CD4-positive, CD25-positive, alpha-beta regulatory T cell (primary cell): Measurements from ENCODE around the gene FAM114A2. TPM values are rescaled to one million over a fixed set of nuclear protein-coding genes. Genes with fewer than 3 reads are reported as not detected.
A peak's percentile ranks its signal among the peaks of the same experiment; 100 is the strongest.

Source experiments
- ATAC-seq, 2 donors: fragments of 150-1000 bp; cut with Tn5 transposase; one replicate each; pipeline ENCODE4 v1.10.0; 2021; ENCODE audit warnings: low read depth in 2 of 2, moderate number of reproducible peaks in 2 of 2, moderate library complexity in 1 of 2
- DNase-seq, 3 donors: peaks; one replicate each; pipeline versions ENCODE4 v3.0.0 to v3.0.0-alpha.2; 2012 to 2022; ENCODE audit warnings: mixed read lengths in 1 of 3
- H3K27ac ChIP-seq: one replicate; pipeline ENCODE4 v1.7.0; 2013; ENCODE audit warnings: mild to moderate bottlenecking, low read length; ENCODE audit not compliant: insufficient read depth, poor library complexity, severe bottlenecking
- H3K27me3 ChIP-seq: one replicate; pipeline ENCODE4 v1.7.0; 2013; ENCODE audit warnings: low read length; ENCODE audit not compliant: control insufficient read depth, insufficient read depth
- H3K36me3 ChIP-seq: one replicate; pipeline ENCODE4 v1.7.0; 2013; ENCODE audit warnings: mild to moderate bottlenecking, low read length, moderate library complexity; ENCODE audit not compliant: control insufficient read depth, insufficient read depth
- H3K4me1 ChIP-seq: 2 replicates; pipeline ENCODE4 v1.7.0; 2013; ENCODE audit warnings: mild to moderate bottlenecking, low read length; ENCODE audit not compliant: insufficient read depth, control insufficient read depth, poor library complexity, severe bottlenecking
- H3K4me3 ChIP-seq: one replicate; pipeline ENCODE4 v1.7.0; 2013; ENCODE audit warnings: low read depth, mild to moderate bottlenecking, low read length, moderate library complexity
- H3K9me3 ChIP-seq, 2 experiments: 1 replicate in 1 of 2; 2 replicates in 1 of 2; pipeline ENCODE4 v1.7.0; 2013; ENCODE audit warnings: low read length in 2 of 2, mild to moderate bottlenecking in 1 of 2, moderate library complexity in 1 of 2; ENCODE audit not compliant: control insufficient read depth in 2 of 2
- H3K27ac Mint-ChIP-seq, 3 donors: one replicate each; pipeline ENCODE4 v1.8.0; 2020 to 2022; ENCODE audit warnings: mild to moderate bottlenecking in 3 of 3, mixed read lengths in 3 of 3, moderate library complexity in 2 of 3
- H3K27me3 Mint-ChIP-seq: one replicate; pipeline ENCODE4 v1.8.0; 2022; ENCODE audit warnings: mild to moderate bottlenecking, mixed read lengths
- H3K36me3 Mint-ChIP-seq: one replicate; pipeline ENCODE4 v1.8.0; 2020; ENCODE audit warnings: mixed read lengths
- H3K4me1 Mint-ChIP-seq, 4 donors: one replicate each; pipeline ENCODE4 v1.8.0; 2020 to 2022; ENCODE audit warnings: mixed read lengths in 4 of 4, mild to moderate bottlenecking in 1 of 4
- H3K4me3 Mint-ChIP-seq, 4 donors: one replicate each; pipeline ENCODE4 v1.8.0; 2020 to 2022; ENCODE audit warnings: mild to moderate bottlenecking in 4 of 4, mixed read lengths in 4 of 4, moderate library complexity in 3 of 4
- H3K9me3 Mint-ChIP-seq, 7 donors: one replicate each; pipeline ENCODE4 v1.8.0; 2020 to 2022; ENCODE audit warnings: mixed read lengths in 7 of 7, mild to moderate bottlenecking in 3 of 7, moderate library complexity in 2 of 7
- polyA plus RNA-seq, 4 donors: library from polyadenylated mRNA; unstranded; fragments of 300-500 nt; fragmentation: Illumina TruSeq; gene quantifications; one replicate each; pipeline ENCODE4 v1.2.3, GENCODE V29; 2021
- total RNA-seq: library from RNA; stranded (reverse); gene quantifications from one replicate; pipeline ENCODE4 v1.2.3, GENCODE V29; 2022

The FAM114A2 gene
- total and polyA plus RNA-seq, 5 donors from 2014 or later: 19.1 to 26.6 (median 22.8) TPM

GRCh38 chr5:154060606-154061005 lies 21.9 kb upstream of the FAM114A2 start:
- Mint-ChIP-seq H3K36me3 (peaks cover 2% of the 10 kb centered on the region), H3K27ac (no peak overlapping the region), H3K4me3 (no peak overlapping the region), H3K4me1 (peaks cover 6 to 28% (median 14%) of the 10 kb centered on the region in 4 donors), H3K27me3 (no peaks in the 10 kb centered on the region), H3K9me3 (no peaks in the 10 kb centered on the region)
- no peak overlapping the region for H3K27ac ChIP-seq
- no peak overlapping the region for H3K4me3 ChIP-seq
- ATAC-seq: no peak
- no peaks in the 10 kb centered on the region for H3K9me3 ChIP-seq
- H3K27me3 ChIP-seq: no peaks in the 10 kb centered on the region
- H3K36me3 ChIP-seq: peaks cover 3% of the 10 kb centered on the region
- no peaks in the 10 kb centered on the region for H3K4me1 ChIP-seq
- no peak for DNase-seq

- H3K36me3 Mint-ChIP-seq: peaks cover 8% of the 10 kb centered on the region
- H3K27me3 Mint-ChIP-seq: no peaks in the 10 kb centered on the region
- H3K4me3 Mint-ChIP-seq: no peak overlapping the region
- Histone ChIP-seq H3K36me3 (peaks cover 5% of the 10 kb centered on the region), H3K27ac (no peak overlapping the region), H3K27me3 (no peaks in the 10 kb centered on the region), H3K4me1 (no peaks in the 10 kb centered on the region), H3K9me3 (no peaks in the 10 kb centered on the region), H3K4me3 (no peak overlapping the region)
- peak in 1 of 3 donors; percentile 19 for DNase-seq
- H3K27ac Mint-ChIP-seq: peak overlapping the region in 2 of 3 donors; percentile 32 to 59
- peaks cover 6 to 32% (median 14%) of the 10 kb centered on the region in 4 donors for H3K4me1 Mint-ChIP-seq
- no peak for ATAC-seq
- no peaks in the 10 kb centered on the region for H3K9me3 Mint-ChIP-seq
These were observed 20.9 kb upstream of the FAM114A2 start for GRCh38 chr5:154059583-154059982.

GRCh38 chr5:154059039-154059430 lies 20.3 kb upstream of the FAM114A2 start:
- peak overlapping the region; percentile 52 to 75 (median 74) for H3K27ac Mint-ChIP-seq
- H3K27me3 Mint-ChIP-seq: no peaks in the 10 kb centered on the region
- peaks cover 6 to 34% (median 16%) of the 10 kb centered on the region in 4 donors for H3K4me1 Mint-ChIP-seq
- Histone ChIP-seq H3K9me3 (no peaks in the 10 kb centered on the region), H3K27me3 (no peaks in the 10 kb centered on the region), H3K27ac (no peak overlapping the region), H3K4me3 (no peak overlapping the region), H3K36me3 (peaks cover 9% of the 10 kb centered on the region), H3K4me1 (no peaks in the 10 kb centered on the region)
- H3K9me3 Mint-ChIP-seq: no peaks in the 10 kb centered on the region
- H3K36me3 Mint-ChIP-seq: peaks cover 11% of the 10 kb centered on the region
- ATAC-seq (no peak), DNase-seq (peak in 1 of 3 donors; percentile 38)
- no peak overlapping the region for H3K4me3 Mint-ChIP-seq

- ATAC-seq (no peak), DNase-seq (no peak)
- H3K36me3 ChIP-seq: peaks cover 12% of the 10 kb centered on the region
- H3K27ac ChIP-seq: no peak overlapping the region
- Mint-ChIP-seq H3K27ac (peak overlapping the region; percentile 27 to 75 (median 74)), H3K27me3 (no peaks in the 10 kb centered on the region), H3K9me3 (no peaks in the 10 kb centered on the region), H3K36me3 (peaks cover 15% of the 10 kb centered on the region), H3K4me3 (no peak overlapping the region), H3K4me1 (peaks cover 6 to 39% (median 21%) of the 10 kb centered on the region in 4 donors)
- no peaks in the 10 kb centered on the region for H3K9me3 ChIP-seq
- no peaks in the 10 kb centered on the region for H3K4me1 ChIP-seq
- H3K4me3 ChIP-seq: no peak overlapping the region
- no peaks in the 10 kb centered on the region for H3K27me3 ChIP-seq
These were observed 19.6 kb upstream of the FAM114A2 start for GRCh38 chr5:154058055-154059038.

GRCh38 chr5:154055201-154055600 lies 16.5 kb upstream of the FAM114A2 start:
- no peaks in the 10 kb centered on the region for H3K27me3 ChIP-seq
- no peak overlapping the region for H3K4me3 Mint-ChIP-seq
- ATAC-seq (no peak), DNase-seq (no peak)
- H3K27ac ChIP-seq: no peak overlapping the region
- H3K4me3 ChIP-seq: no peak overlapping the region
- peaks cover 36% of the 10 kb centered on the region for H3K36me3 Mint-ChIP-seq
- peaks cover 12 to 44% (median 34%) of the 10 kb centered on the region in 4 donors for H3K4me1 Mint-ChIP-seq
- H3K9me3 Mint-ChIP-seq: no peaks in the 10 kb centered on the region
- no peaks in the 10 kb centered on the region for H3K27me3 Mint-ChIP-seq
- peaks cover 24% of the 10 kb centered on the region for H3K36me3 ChIP-seq
- no peaks in the 10 kb centered on the region for H3K9me3 ChIP-seq
- no peak overlapping the region for H3K27ac Mint-ChIP-seq
- H3K4me1 ChIP-seq: no peaks in the 10 kb centered on the region

- H3K4me1 Mint-ChIP-seq: peaks cover 16 to 40% (median 34%) of the 10 kb centered on the region in 4 donors
- Histone ChIP-seq H3K9me3 (no peaks in the 10 kb centered on the region), H3K4me3 (no peak overlapping the region), H3K27me3 (no peaks in the 10 kb centered on the region), H3K4me1 (no peaks in the 10 kb centered on the region), H3K27ac (no peak overlapping the region), H3K36me3 (peaks cover 32% of the 10 kb centered on the region)
- H3K9me3 Mint-ChIP-seq: no peaks in the 10 kb centered on the region
- peak overlapping the region in 1 of 3 donors; percentile 23 for H3K27ac Mint-ChIP-seq
- H3K4me3 Mint-ChIP-seq: peak overlapping the region in 1 of 4 donors; percentile 6
- H3K27me3 Mint-ChIP-seq: no peaks in the 10 kb centered on the region
- ATAC-seq (no peak), DNase-seq (peak in 1 of 3 donors; percentile 51)
- H3K36me3 Mint-ChIP-seq: peaks cover 46% of the 10 kb centered on the region
These were observed 14.8 kb upstream of the FAM114A2 start for GRCh38 chr5:154053468-154053867.

- Histone ChIP-seq H3K4me3 (no peak overlapping the region), H3K27me3 (no peaks in the 10 kb centered on the region), H3K4me1 (peaks cover 7% of the 10 kb centered on the region), H3K9me3 (no peaks in the 10 kb centered on the region), H3K36me3 (peaks cover 37% of the 10 kb centered on the region), H3K27ac (no peak overlapping the region)
- Mint-ChIP-seq H3K36me3 (peaks cover 45% of the 10 kb centered on the region), H3K9me3 (no peaks in the 10 kb centered on the region), H3K4me3 (no peak overlapping the region), H3K27me3 (no peaks in the 10 kb centered on the region), H3K4me1 (peaks cover 27 to 54% (median 50%) of the 10 kb centered on the region in 4 donors), H3K27ac (no peak overlapping the region)
- ATAC-seq (no peak), DNase-seq (no peak)
These were observed 10.9 kb upstream of the FAM114A2 start for GRCh38 chr5:154049636-154050035.
